ENCODE measurements around the gene VILL. TPM values are rescaled to one million over a fixed set of nuclear protein-coding genes. Genes with fewer than 3 reads are reported as not detected.

Gene VILL
- total RNA-seq, 1 donor from 2014 or later = 16.9 TPM

- H3K4me3 Mint-ChIP-seq = no peak overlapping the region
- no peak for TF ChIP-seq CTCF (conservative IDR thresholded peaks at IDR 0.05)
- peaks cover 7% of the 10 kb centered on the region for H3K9me3 Mint-ChIP-seq
- no peak overlapping the region for H3K27ac Mint-ChIP-seq
- no peaks in the 10 kb centered on the region for H3K4me1 Mint-ChIP-seq (ENCODE audit: unreplicated experiment)
- no peak for DNase-seq (ENCODE audit: extremely low spot score, unreplicated experiment)
- no peaks in the 10 kb centered on the region for H3K27me3 Mint-ChIP-seq
- peaks cover 26% of the 10 kb centered on the region for H3K36me3 Mint-ChIP-seq
Measured at GRCh38 chr3:38011111-38011510, 20.5 kb downstream of the VILL start.

- Mint-ChIP-seq H3K36me3 (peaks cover 36% of the 10 kb centered on the region), H3K27me3 (no peaks in the 10 kb centered on the region), H3K9me3 (peaks cover 7% of the 10 kb centered on the region), H3K27ac (no peak overlapping the region), H3K4me3 (no peak overlapping the region), H3K4me1 (ENCODE audit: unreplicated experiment) (no peaks in the 10 kb centered on the region)
- no peak for TF ChIP-seq CTCF (conservative IDR thresholded peaks at IDR 0.05)
- no peak for DNase-seq (ENCODE audit: extremely low spot score, unreplicated experiment)
Measured at GRCh38 chr3:38015485-38015884, 24.9 kb downstream of the VILL start.

- Mint-ChIP-seq H3K4me1 (ENCODE audit: unreplicated experiment) (no peaks in the 10 kb centered on the region), H3K27me3 (no peaks in the 10 kb centered on the region), H3K27ac (no peak overlapping the region), H3K4me3 (no peak overlapping the region), H3K9me3 (peaks cover 7% of the 10 kb centered on the region), H3K36me3 (peaks cover 38% of the 10 kb centered on the region)
- TF ChIP-seq CTCF (conservative IDR thresholded peaks at IDR 0.05) = no peak
- no peak for DNase-seq (ENCODE audit: extremely low spot score, unreplicated experiment)
Measured at GRCh38 chr3:38015984-38016383, 25.4 kb downstream of the VILL start.

GRCh38 chr3:38016410-38016809, 25.8 kb downstream of the VILL start:
- Mint-ChIP-seq H3K4me1 (ENCODE audit: unreplicated experiment) (no peaks in the 10 kb centered on the region), H3K27ac (no peak overlapping the region), H3K27me3 (no peaks in the 10 kb centered on the region), H3K9me3 (peaks cover 7% of the 10 kb centered on the region), H3K36me3 (peaks cover 38% of the 10 kb centered on the region), H3K4me3 (no peak overlapping the region)
- no peak for TF ChIP-seq CTCF (conservative IDR thresholded peaks at IDR 0.05)
- no peak for DNase-seq (ENCODE audit: extremely low spot score, unreplicated experiment)

GRCh38 chr3:38016847-38017444, 26.4 kb downstream of the VILL start:
- Mint-ChIP-seq H3K27me3 (no peaks in the 10 kb centered on the region), H3K36me3 (peaks cover 38% of the 10 kb centered on the region), H3K27ac (no peak overlapping the region), H3K4me1 (ENCODE audit: unreplicated experiment) (no peaks in the 10 kb centered on the region), H3K9me3 (peaks cover 7% of the 10 kb centered on the region), H3K4me3 (no peak overlapping the region)
- TF ChIP-seq CTCF (conservative IDR thresholded peaks at IDR 0.05) = no peak
- no peak for DNase-seq (ENCODE audit: extremely low spot score, unreplicated experiment)

Measured in type B pancreatic cell (in vitro differentiated cells).